HEK293 (cell line): ENCODE measurements around the gene ROR2.

Source experiments
- HOXA7 ChIP-seq: sonication (generic); formaldehyde crosslinking; IDR thresholded peaks from 2 replicates; pipeline ENCODE4 v1.8.1; 2022; ENCODE audit warnings: missing genetic modification reagents, borderline replicate concordance
- TRIM28 ChIP-seq: IDR thresholded peaks from 2 replicates; pipeline ENCODE4 v1.6.1; 2011; ENCODE audit warnings: low read length, control low read depth, borderline replicate concordance
- ZNF175 ChIP-seq: fragments of 450-650 bp; formaldehyde crosslinking; IDR thresholded peaks from 2 replicates; pipeline ENCODE4 v1.5.1; 2016; ENCODE audit warnings: missing biosample characterization, missing genetic modification characterization
- ZNF274 ChIP-seq, 2 experiments: fragments of 200-500 bp in 1 of 2; fragments of 450-650 bp in 1 of 2; sonication (Bioruptor generic) in 1 of 2; formaldehyde crosslinking in 1 of 2; IDR thresholded peaks; 2 replicates each; pipeline versions ENCODE4 v1.5.1 to v1.6.1; 2014 to 2016; ENCODE audit warnings: borderline replicate concordance in 1 of 2, inconsistent platforms in 1 of 2, low read length in 1 of 2, missing biosample characterization in 1 of 2, missing genetic modification characterization in 1 of 2
- ZNF624 ChIP-seq: fragments of 450-650 bp; formaldehyde crosslinking; IDR thresholded peaks from 2 replicates; pipeline ENCODE4 v1.5.1; 2017; ENCODE audit warnings: missing biosample characterization, missing genetic modification characterization
- TF ChIP-seq, protein P1 (sequence below): fragments of 450-650 bp; formaldehyde crosslinking; IDR thresholded peaks from 2 replicates; pipeline ENCODE4 v1.5.1; 2016; ENCODE audit warnings: missing biosample characterization, missing genetic modification characterization
- TF ChIP-seq, protein P2 (sequence below): fragments of 450-650 bp; formaldehyde crosslinking; IDR thresholded peaks from 2 replicates; pipeline ENCODE4 v1.5.1; 2016; ENCODE audit warnings: missing biosample characterization, missing genetic modification characterization
- TF ChIP-seq, protein P3 (sequence below): fragments of 450-650 bp; formaldehyde crosslinking; IDR thresholded peaks from 2 replicates; pipeline ENCODE4 v1.5.1; 2016; ENCODE audit warnings: missing biosample characterization, missing genetic modification characterization

DNA sequence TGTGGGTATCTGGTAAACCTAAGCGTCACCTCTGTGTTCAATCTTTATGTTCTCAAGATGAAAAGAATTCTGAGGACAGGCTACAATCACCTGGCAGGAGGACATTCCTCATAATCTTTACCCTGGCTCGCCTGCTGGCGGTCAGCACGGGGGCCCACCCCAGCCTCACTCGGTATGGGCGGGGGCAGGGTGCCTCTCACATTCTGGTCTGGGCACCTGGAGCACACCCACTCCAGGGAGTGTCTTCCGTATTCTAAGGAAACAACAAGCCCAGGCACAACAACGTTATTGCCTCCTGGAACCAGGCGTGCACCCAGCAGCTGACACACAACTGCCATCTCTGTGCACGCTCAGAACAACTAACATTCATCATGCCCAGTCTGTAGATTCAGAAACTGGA lies 179.8 kb downstream of the ROR2 start:
- TF ChIP-seq HOXA7 (no peak), ZNF274 (IDR thresholded peaks at IDR 0.05; ENCODE audit: low read length) (no peak), ZNF274 (tag by site-specific recombination; IDR thresholded peaks at IDR 0.05; ENCODE audit: borderline replicate concordance) (no peak), ZNF624 (tag by site-specific recombination) (no peak), ZNF175 (tag by site-specific recombination) (no peak), TRIM28 (no peak)
- TF ChIP-seq, protein P1, sequence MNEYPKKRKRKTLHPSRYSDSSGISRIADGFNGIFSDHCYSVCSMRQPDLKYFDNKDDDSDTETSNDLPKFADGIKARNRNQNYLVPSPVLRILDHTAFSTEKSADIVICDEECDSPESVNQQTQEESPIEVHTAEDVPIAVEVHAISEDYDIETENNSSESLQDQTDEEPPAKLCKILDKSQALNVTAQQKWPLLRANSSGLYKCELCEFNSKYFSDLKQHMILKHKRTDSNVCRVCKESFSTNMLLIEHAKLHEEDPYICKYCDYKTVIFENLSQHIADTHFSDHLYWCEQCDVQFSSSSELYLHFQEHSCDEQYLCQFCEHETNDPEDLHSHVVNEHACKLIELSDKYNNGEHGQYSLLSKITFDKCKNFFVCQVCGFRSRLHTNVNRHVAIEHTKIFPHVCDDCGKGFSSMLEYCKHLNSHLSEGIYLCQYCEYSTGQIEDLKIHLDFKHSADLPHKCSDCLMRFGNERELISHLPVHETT (tag by site-specific recombination), result no peak
- TF ChIP-seq, protein P2, sequence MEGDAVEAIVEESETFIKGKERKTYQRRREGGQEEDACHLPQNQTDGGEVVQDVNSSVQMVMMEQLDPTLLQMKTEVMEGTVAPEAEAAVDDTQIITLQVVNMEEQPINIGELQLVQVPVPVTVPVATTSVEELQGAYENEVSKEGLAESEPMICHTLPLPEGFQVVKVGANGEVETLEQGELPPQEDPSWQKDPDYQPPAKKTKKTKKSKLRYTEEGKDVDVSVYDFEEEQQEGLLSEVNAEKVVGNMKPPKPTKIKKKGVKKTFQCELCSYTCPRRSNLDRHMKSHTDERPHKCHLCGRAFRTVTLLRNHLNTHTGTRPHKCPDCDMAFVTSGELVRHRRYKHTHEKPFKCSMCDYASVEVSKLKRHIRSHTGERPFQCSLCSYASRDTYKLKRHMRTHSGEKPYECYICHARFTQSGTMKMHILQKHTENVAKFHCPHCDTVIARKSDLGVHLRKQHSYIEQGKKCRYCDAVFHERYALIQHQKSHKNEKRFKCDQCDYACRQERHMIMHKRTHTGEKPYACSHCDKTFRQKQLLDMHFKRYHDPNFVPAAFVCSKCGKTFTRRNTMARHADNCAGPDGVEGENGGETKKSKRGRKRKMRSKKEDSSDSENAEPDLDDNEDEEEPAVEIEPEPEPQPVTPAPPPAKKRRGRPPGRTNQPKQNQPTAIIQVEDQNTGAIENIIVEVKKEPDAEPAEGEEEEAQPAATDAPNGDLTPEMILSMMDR (tag by site-specific recombination), result no peak
- TF ChIP-seq, protein P3, sequence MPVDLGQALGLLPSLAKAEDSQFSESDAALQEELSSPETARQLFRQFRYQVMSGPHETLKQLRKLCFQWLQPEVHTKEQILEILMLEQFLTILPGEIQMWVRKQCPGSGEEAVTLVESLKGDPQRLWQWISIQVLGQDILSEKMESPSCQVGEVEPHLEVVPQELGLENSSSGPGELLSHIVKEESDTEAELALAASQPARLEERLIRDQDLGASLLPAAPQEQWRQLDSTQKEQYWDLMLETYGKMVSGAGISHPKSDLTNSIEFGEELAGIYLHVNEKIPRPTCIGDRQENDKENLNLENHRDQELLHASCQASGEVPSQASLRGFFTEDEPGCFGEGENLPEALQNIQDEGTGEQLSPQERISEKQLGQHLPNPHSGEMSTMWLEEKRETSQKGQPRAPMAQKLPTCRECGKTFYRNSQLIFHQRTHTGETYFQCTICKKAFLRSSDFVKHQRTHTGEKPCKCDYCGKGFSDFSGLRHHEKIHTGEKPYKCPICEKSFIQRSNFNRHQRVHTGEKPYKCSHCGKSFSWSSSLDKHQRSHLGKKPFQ (tag by site-specific recombination), result no peak
